B cell (primary cell): ENCODE measurements around the gene MYRFL. TPM values are rescaled to one million over a fixed set of nuclear protein-coding genes. Genes with fewer than 3 reads are reported as not detected.

Source experiments
- ATAC-seq: fragments of 200-7000 bp; cut with Tn5 transposase; one replicate; pipeline ENCODE4 v1.10.0; 2021; ENCODE audit warnings: low read depth, mild to moderate bottlenecking, moderate number of reproducible peaks, moderate library complexity
- CTCF ChIA-PET: fragments of 350-600 bp; sonication (Branson Sonifier 250); formaldehyde crosslinking; loops from one replicate; lab custom pipeline; 2021; ENCODE audit warnings: antibody characterized with exemption, inconsistent platforms; lab: Charles Lee
- POLR2A ChIA-PET: fragments of 350-600 bp; sonication (Branson Sonifier 250); formaldehyde crosslinking; loops from one replicate; lab custom pipeline; 2021; ENCODE audit warnings: antibody characterized with exemption; lab: Charles Lee
- DNase-seq: peaks from one replicate; pipeline ENCODE4 v3.0.0; 2013
- H2AFZ ChIP-seq: 2 replicates; pipeline ENCODE4 v1.6.1; 2012; ENCODE audit warnings: mild to moderate bottlenecking, low read depth, low read length; ENCODE audit not compliant: insufficient read depth, poor library complexity, severe bottlenecking
- H3K27ac ChIP-seq, 2 donors: 1 replicate in 1 of 2; 2 replicates in 1 of 2; pipeline ENCODE4 v1.5.1; 2012 to 2013; ENCODE audit warnings: low read length in 2 of 2, mild to moderate bottlenecking in 2 of 2, moderate library complexity in 1 of 2
- H3K27me3 ChIP-seq, 4 experiments: fragments of 200-600 bp in 1 of 4; sonication (generic) in 1 of 4; replicated peaks in 1 of 4; 1 replicate in 2 of 4; 2 replicates in 2 of 4; pipeline versions ENCODE4 v1.6.1 to v1.7.0; 2013 to 2016; ENCODE audit warnings: low read length in 3 of 4, mild to moderate bottlenecking in 2 of 4, mixed read lengths in 1 of 4, moderate library complexity in 1 of 4; ENCODE audit not compliant: insufficient read depth in 4 of 4, control insufficient read depth in 3 of 4; ENCODE audit errors: control extremely low read depth in 1 of 4
- H3K36me3 ChIP-seq, 2 experiments: replicated peaks in 1 of 2; 1 replicate in 1 of 2; 2 replicates in 1 of 2; pipeline versions ENCODE4 v1.6.1 to v1.7.1; 2013; ENCODE audit warnings: low read length in 1 of 2; ENCODE audit not compliant: insufficient read depth in 2 of 2, control insufficient read depth in 1 of 2; ENCODE audit errors: control extremely low read depth in 1 of 2, extremely low read depth in 1 of 2
- H3K4me1 ChIP-seq, 2 donors: fragments of 200-600 bp in 1 of 2; sonication (generic) in 1 of 2; 1 replicate in 1 of 2; 2 replicates in 1 of 2; pipeline versions ENCODE4 v1.5.1 to v1.6.1; 2013 to 2017; ENCODE audit warnings: low read length in 2 of 2; ENCODE audit not compliant: control insufficient read depth in 2 of 2, insufficient read depth in 2 of 2
- H3K4me2 ChIP-seq: replicated peaks from 2 replicates; pipeline ENCODE3; 2012; ENCODE audit warnings: mild to moderate bottlenecking, low read depth, low read length; ENCODE audit not compliant: poor library complexity, severe bottlenecking
- H3K4me3 ChIP-seq, 5 experiments: fragments of 200-600 bp in 1 of 5; sonication (generic) in 1 of 5; 1 replicate in 3 of 5; 2 replicates in 2 of 5; pipeline versions ENCODE4 v1.5.1 to v1.7.0; 2011 to 2016; ENCODE audit warnings: low read length in 4 of 5, mild to moderate bottlenecking in 4 of 5, low read depth in 2 of 5, control low read depth in 1 of 5, moderate library complexity in 1 of 5; ENCODE audit not compliant: insufficient read depth in 1 of 5; ENCODE audit errors: control extremely low read depth in 1 of 5, extremely low read depth in 1 of 5
- H3K79me2 ChIP-seq: fragments of 200-600 bp; sonication (generic); one replicate; pipeline ENCODE4 v1.6.0; 2016; ENCODE audit warnings: low read length; ENCODE audit not compliant: control insufficient read depth, insufficient read depth
- H3K9ac ChIP-seq: fragments of 200-600 bp; sonication (generic); 2 replicates; pipeline ENCODE4 v1.6.1; 2017; ENCODE audit warnings: mild to moderate bottlenecking, low read length, moderate library complexity
- H3K9me3 ChIP-seq, 3 donors: one replicate each; pipeline versions ENCODE4 v1.6.1 to v1.7.1; 2013; ENCODE audit warnings: low read length in 2 of 3; ENCODE audit not compliant: control insufficient read depth in 2 of 3, insufficient read depth in 1 of 3; ENCODE audit errors: control extremely low read depth in 1 of 3
- H4K20me1 ChIP-seq: 2 replicates; pipeline ENCODE4 v1.6.0; 2012; ENCODE audit warnings: mild to moderate bottlenecking, low read length; ENCODE audit not compliant: insufficient read depth, control insufficient read depth, poor library complexity, severe bottlenecking
- H3K27ac Mint-ChIP-seq: one replicate; pipeline ENCODE4 v1.8.0; 2021; ENCODE audit warnings: mixed read lengths
- H3K27me3 Mint-ChIP-seq: one replicate; pipeline ENCODE4 v1.8.0; 2021; ENCODE audit warnings: mixed read lengths
- H3K4me1 Mint-ChIP-seq: one replicate; pipeline ENCODE4 v1.8.0; 2021; ENCODE audit warnings: mixed read lengths
- H3K4me3 Mint-ChIP-seq: one replicate; pipeline ENCODE4 v1.8.0; 2021; ENCODE audit warnings: mixed read lengths
- H3K9me3 Mint-ChIP-seq: one replicate; pipeline ENCODE4 v1.8.0; 2022; ENCODE audit warnings: mixed read lengths; ENCODE audit not compliant: insufficient read depth
- CTCF ChIP-seq: fragments of 200-600 bp; IDR thresholded peaks from one replicate; pipeline ENCODE4 v1.8.0; 2022; ENCODE audit warnings: antibody characterized with exemption, mild to moderate bottlenecking
- EZH2 ChIP-seq: IDR thresholded peaks from 2 replicates; pipeline ENCODE4 v1.6.1; 2012; ENCODE audit warnings: borderline replicate concordance, low read depth, mild to moderate bottlenecking, moderate library complexity, low read length; ENCODE audit not compliant: insufficient read depth, poor library complexity, severe bottlenecking
- whole genome bisulfite sequencing: methylation state at CpG from one replicate; pipeline ENCODE4 v1.1.5; 2013; ENCODE audit warnings: missing lambda C conversion rate; ENCODE audit not compliant: insufficient coverage; 5-methylcytosine and 5-hydroxymethylcytosine counted together
- intact Hi-C: fragments of 100-400 bp; cut with micrococcal nuclease; formaldehyde crosslinking; loops from one replicate; pipeline ENCODE4 v1.10.0; 2022
- polyA plus RNA-seq: library from polyadenylated mRNA; depleted of rRNA; stranded (reverse); fragments of >200 nt; gene quantifications from 2 replicates; pipeline ENCODE4 v1.2.3, GENCODE V29; 2012
- total RNA-seq, 2 donors: library from RNA; stranded (reverse); fragments of 120-200 nt in 1 of 2; gene quantifications; 1 replicate in 1 of 2; 2 replicates in 1 of 2; pipeline versions ENCODE4 v1.2.3 to v1.2.4, GENCODE V29; 2013 to 2022

Gene MYRFL
- total and polyA plus RNA-seq, 2 donors (not counting 1 experiment from before 2014, with no cell fraction given): 0.28 TPM; not detected in 1

- Mint-ChIP-seq H3K4me1 (peaks cover 12% of the 10 kb centered on the region), H3K4me3 (no peak overlapping the region), H3K9me3 (no peaks in the 10 kb centered on the region), H3K27ac (no peak overlapping the region), H3K27me3 (no peaks in the 10 kb centered on the region)
- ATAC-seq (no peak), DNase-seq (no peak)
- no peak overlapping the region for H3K9ac ChIP-seq
- no peaks in the 10 kb centered on the region for H3K36me3 ChIP-seq
- H3K4me2 ChIP-seq: no peak overlapping the region
- H3K27ac ChIP-seq: no peak overlapping the region
- H3K9me3 ChIP-seq: no peaks in the 10 kb centered on the region
- ChIA-PET POLR2A (no interaction called here), CTCF (interaction anchor here (1.2 to 2.5 kb wide), 4 partner anchors 9 to 671 kb away, joined by 3 to 19 read pairs (median 5); no protein-coding TSS in a partner anchor)
- H3K79me2 ChIP-seq: no peaks in the 10 kb centered on the region
- H3K4me1 ChIP-seq: peaks cover 8 to 31% of the 10 kb centered on the region in 2 donors
- no CpG with 5 or more reads among the region's 3 CpGs for WGBS
- no peak for TF ChIP-seq CTCF
- TF ChIP-seq EZH2: no peak
- no peaks in the 10 kb centered on the region for H3K27me3 ChIP-seq
- H4K20me1 ChIP-seq: no peaks in the 10 kb centered on the region
- H2AFZ ChIP-seq: no peak overlapping the region
- intact Hi-C loops: no loop called here
- no peak overlapping the region for H3K4me3 ChIP-seq
Measured at GRCh38 chr12:69908203-69908602, 83.2 kb downstream of the MYRFL start.

GRCh38 chr12:69910694-69911093, 85.7 kb downstream of the MYRFL start:
- intact Hi-C loops: no loop called here
- Histone ChIP-seq H3K36me3 (no peaks in the 10 kb centered on the region), H3K27me3 (no peaks in the 10 kb centered on the region), H3K27ac (no peak overlapping the region), H4K20me1 (no peaks in the 10 kb centered on the region), H3K4me1 (peaks cover 8 to 31% of the 10 kb centered on the region in 2 donors), H2AFZ (no peak overlapping the region), H3K79me2 (no peaks in the 10 kb centered on the region), H3K4me3 (no peak overlapping the region), H3K4me2 (no peak overlapping the region), H3K9me3 (no peaks in the 10 kb centered on the region), H3K9ac (no peak overlapping the region)
- no peak overlapping the region for H3K27ac Mint-ChIP-seq
- TF ChIP-seq CTCF: no peak
- no peak for TF ChIP-seq EZH2
- ChIA-PET POLR2A (no interaction called here), CTCF (no interaction called here)
- H3K4me1 Mint-ChIP-seq: peaks cover 11% of the 10 kb centered on the region
- no peak for ATAC-seq
- WGBS: no CpG with 5 or more reads among the region's 2 CpGs
- H3K9me3 Mint-ChIP-seq: no peaks in the 10 kb centered on the region
- no peak for DNase-seq
- no peaks in the 10 kb centered on the region for H3K27me3 Mint-ChIP-seq
- no peak overlapping the region for H3K4me3 Mint-ChIP-seq
